DOHH2 (cell line): ENCODE data around the gene GOSR2.

Experiments
- H3F3A ChIP-seq: fragments of 200-600 bp; sonication (generic), shearing (Covaris generic); 2 replicates; pipeline ENCODE4 v1.6.0; 2016; ENCODE audit warnings: antibody characterized with exemption, mild to moderate bottlenecking; ENCODE audit not compliant: control insufficient read depth, insufficient read depth
- H3K27ac ChIP-seq: fragments of 200-600 bp; sonication (generic); 2 replicates; pipeline ENCODE4 v1.5.1; 2014; ENCODE audit warnings: low read depth, mild to moderate bottlenecking, low read length, moderate library complexity
- H3K27me3 ChIP-seq: fragments of 200-600 bp; sonication (generic); 2 replicates; pipeline ENCODE4 v1.6.1; 2014; ENCODE audit warnings: mild to moderate bottlenecking, low read length, mixed read lengths; ENCODE audit not compliant: control insufficient read depth
- H3K36me3 ChIP-seq: fragments of 200-600 bp; sonication (generic); 2 replicates; pipeline ENCODE4 v1.6.1; 2014; ENCODE audit warnings: mild to moderate bottlenecking, low read length, moderate library complexity, mixed read lengths; ENCODE audit not compliant: control insufficient read depth
- H3K4me1 ChIP-seq: fragments of 200-600 bp; sonication (generic); 2 replicates; pipeline ENCODE4 v1.6.1; 2014; ENCODE audit warnings: mild to moderate bottlenecking, low read length, mixed read lengths; ENCODE audit not compliant: control insufficient read depth
- H3K4me2 ChIP-seq: fragments of 200-600 bp; sonication (generic); 2 replicates; pipeline ENCODE4 v1.6.0; 2014; ENCODE audit warnings: mild to moderate bottlenecking, low read length, moderate library complexity
- H3K4me3 ChIP-seq: fragments of 200-600 bp; sonication (generic); 2 replicates; pipeline ENCODE4 v1.5.1; 2014; ENCODE audit warnings: mild to moderate bottlenecking, low read length, mixed read lengths
- H3K79me2 ChIP-seq: fragments of 200-600 bp; sonication (generic); 2 replicates; pipeline ENCODE4 v1.6.1; 2014; ENCODE audit warnings: mild to moderate bottlenecking, low read length, mixed read lengths; ENCODE audit not compliant: control insufficient read depth
- H3K9me2 ChIP-seq: fragments of 200-600 bp; sonication (generic); replicated peaks from 2 replicates; pipeline ENCODE4 v1.6.1; 2014; ENCODE audit warnings: mild to moderate bottlenecking, low read length, mixed read lengths; ENCODE audit not compliant: control insufficient read depth
- H3K9me3 ChIP-seq: fragments of 200-600 bp; sonication (generic); 2 replicates; pipeline ENCODE4 v1.6.1; 2014; ENCODE audit warnings: antibody characterized with exemption, low read length, mixed read lengths; ENCODE audit not compliant: control insufficient read depth, insufficient read depth
- H4K20me1 ChIP-seq: fragments of 200-600 bp; sonication (generic); 2 replicates; pipeline ENCODE4 v1.6.0; 2014; ENCODE audit warnings: low read depth, mild to moderate bottlenecking, antibody characterized with exemption, low read length, moderate library complexity; ENCODE audit not compliant: control insufficient read depth, insufficient read depth
- CTCF ChIP-seq: fragments of 200-600 bp; sonication (generic); IDR thresholded peaks from one replicate; pipeline ENCODE4 v1.5.1; 2014; ENCODE audit warnings: antibody characterized with exemption, mild to moderate bottlenecking, low read depth, low read length; ENCODE audit not compliant: poor library complexity, severe bottlenecking
- EZH2phosphoT487 ChIP-seq: fragments of 200-600 bp; sonication (generic); IDR thresholded peaks from 2 replicates; pipeline ENCODE4 v1.6.1; 2017; ENCODE audit warnings: borderline replicate concordance, mild to moderate bottlenecking, antibody characterized with exemption, low read length, moderate library complexity, mixed read lengths

GOSR2 gene

GRCh38 chr17:46929413-46929812, 6.5 kb downstream of the GOSR2 start:
- H3K36me3 ChIP-seq = peaks cover 59% of the 10 kb centered on the region
- H3K4me2 ChIP-seq = no peak overlapping the region
- H3K4me1 ChIP-seq = peaks cover 6% of the 10 kb centered on the region
- no peaks in the 10 kb centered on the region for H3K27me3 ChIP-seq
- TF ChIP-seq CTCF (no peak), EZH2phosphoT487 (no peak)
- H3F3A ChIP-seq = no peaks in the 10 kb centered on the region
- no peak overlapping the region for H3K4me3 ChIP-seq
- peaks cover 52% of the 10 kb centered on the region for H3K79me2 ChIP-seq
- H3K9me3 ChIP-seq = no peaks in the 10 kb centered on the region
- peaks cover 10% of the 10 kb centered on the region; the same call in 1 of the 2 replicates for H4K20me1 ChIP-seq
- H3K27ac ChIP-seq = no peak overlapping the region
- H3K9me2 ChIP-seq = no peaks in the 10 kb centered on the region

DNA sequence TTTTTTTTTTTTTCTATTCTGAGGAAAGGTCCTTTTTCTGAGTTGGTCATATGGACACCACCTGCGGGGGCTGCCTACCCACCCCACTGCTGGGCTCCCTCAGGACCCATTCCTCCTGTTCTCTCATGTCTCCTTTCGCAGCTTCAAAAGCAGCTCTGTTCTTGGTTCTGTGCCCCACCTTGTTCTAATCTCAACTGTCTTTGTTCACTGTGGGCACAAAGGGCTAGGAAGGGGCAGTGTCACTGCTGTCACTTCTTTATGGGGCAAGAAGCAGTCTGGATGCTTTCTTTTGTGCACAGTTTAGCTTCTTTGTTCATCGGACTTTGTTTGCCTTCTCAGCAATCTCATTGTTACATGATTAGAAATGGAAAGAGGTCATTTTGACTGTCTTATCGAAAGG, 7.1 kb downstream of the GOSR2 start:
- Histone ChIP-seq H3K9me2 (no peaks in the 10 kb centered on the region), H3K27me3 (no peaks in the 10 kb centered on the region), H3K4me1 (no peaks in the 10 kb centered on the region; the same call in 1 of the 2 replicates), H3K4me2 (no peak overlapping the region), H3K36me3 (peaks cover 65% of the 10 kb centered on the region), H3F3A (no peaks in the 10 kb centered on the region), H3K79me2 (peaks cover 46% of the 10 kb centered on the region), H3K4me3 (no peak overlapping the region), H3K9me3 (no peaks in the 10 kb centered on the region), H4K20me1 (peaks cover 7% of the 10 kb centered on the region; the same call in 1 of the 2 replicates), H3K27ac (no peak overlapping the region)
- no peak for TF ChIP-seq EZH2phosphoT487
- no peak for TF ChIP-seq CTCF

DNA sequence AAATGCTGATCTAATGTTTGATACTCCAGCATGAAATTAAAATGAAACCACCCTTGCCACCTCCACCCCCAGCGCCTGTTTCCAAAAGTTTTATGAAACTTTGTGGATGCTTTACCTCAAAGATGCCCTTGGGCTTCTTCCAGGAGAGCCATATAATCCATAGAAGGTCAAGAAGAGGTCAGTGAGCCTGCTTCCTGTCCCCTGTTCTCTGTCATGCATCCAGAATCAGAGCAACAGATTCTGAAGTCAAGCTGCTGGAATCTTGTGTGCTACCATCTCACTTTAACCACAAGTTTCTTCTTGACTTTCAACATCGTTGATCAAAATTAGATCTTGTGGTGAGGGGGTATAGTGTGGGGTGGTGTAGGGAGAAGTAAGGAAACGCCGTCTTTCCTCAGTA, 8.6 kb downstream of the GOSR2 start:
- no peak overlapping the region for H3K4me3 ChIP-seq

More for the DNA sequence above, 8.6 kb downstream of the GOSR2 start:
- TF ChIP-seq EZH2phosphoT487 (no peak), CTCF (no peak)
- peaks cover 75% of the 10 kb centered on the region for H3K36me3 ChIP-seq
- H4K20me1 ChIP-seq = no peaks in the 10 kb centered on the region
- no peaks in the 10 kb centered on the region for H3K27me3 ChIP-seq
- no peaks in the 10 kb centered on the region for H3K9me3 ChIP-seq
- no peaks in the 10 kb centered on the region for H3F3A ChIP-seq
- no peak overlapping the region for H3K4me2 ChIP-seq
- peaks cover 30% of the 10 kb centered on the region for H3K79me2 ChIP-seq
- H3K9me2 ChIP-seq = no peaks in the 10 kb centered on the region
- H3K4me1 ChIP-seq = no peaks in the 10 kb centered on the region
- no peak overlapping the region for H3K27ac ChIP-seq
